Right hindlimb (tissue), 1 donor: ENCODE results near the gene TMEM89.

Experiments used
- DNase-seq: peaks from one replicate; pipeline ENCODE4 v3.0.0-alpha.2; 2018

TMEM89 gene

DNA sequence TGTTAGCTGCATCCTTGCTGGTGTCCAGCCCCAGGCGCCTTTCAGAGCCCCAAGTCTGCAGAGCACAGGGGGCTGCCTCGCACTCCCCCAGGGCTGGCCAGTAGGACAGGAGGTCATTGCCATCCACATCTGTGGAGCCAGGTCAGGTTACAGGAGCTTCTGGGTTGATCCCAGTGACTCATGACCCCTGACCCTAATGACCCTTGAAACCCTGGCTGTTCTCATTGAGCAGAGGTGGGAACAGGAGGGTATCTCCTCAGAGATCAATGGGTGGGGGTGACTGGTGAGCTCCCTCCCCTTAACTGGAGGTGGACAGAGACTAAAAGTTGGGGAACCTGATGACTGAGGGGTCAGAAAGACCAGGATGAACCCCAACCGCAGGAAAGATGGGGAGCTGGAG is 19.8 kb upstream of the TMEM89 start:
- no peak for DNase-seq

DNA sequence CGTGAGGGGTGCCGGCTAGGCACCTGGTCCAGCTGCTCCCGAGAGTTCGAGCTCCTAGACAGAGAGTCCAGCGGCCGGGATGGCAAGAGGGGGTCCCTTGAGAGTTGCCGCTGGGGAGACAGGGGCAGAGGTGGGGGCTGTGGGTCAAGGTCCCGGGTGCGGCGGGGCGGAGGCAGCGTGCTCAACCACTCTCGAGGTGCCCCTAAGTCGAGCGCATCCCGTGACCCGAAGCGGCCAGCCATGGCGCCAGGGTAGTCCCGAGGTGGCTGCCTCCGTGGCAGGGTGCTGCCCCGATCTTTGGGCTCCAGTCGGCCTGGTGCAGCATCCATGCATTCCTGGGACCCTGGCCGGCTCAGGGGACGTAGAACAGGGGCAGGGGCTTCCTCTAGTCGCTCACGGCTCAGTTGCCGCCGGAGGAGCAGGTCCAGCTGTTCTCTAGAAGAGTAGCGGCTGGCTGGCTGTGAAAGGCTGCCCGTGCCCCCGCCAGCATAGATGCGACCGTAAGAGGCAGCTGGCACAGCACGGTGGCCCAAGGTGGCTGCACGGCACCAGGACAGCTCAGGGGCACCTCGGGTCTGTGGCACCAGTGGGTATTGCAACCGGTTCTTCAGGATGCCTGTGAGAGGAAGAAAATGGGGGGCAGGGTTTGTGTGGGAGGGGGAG is 18.5 kb upstream of the TMEM89 start:
- DNase-seq, result no peak

- DNase-seq, result no peak
These were observed 15.7 kb upstream of the TMEM89 start for GRCh38 chr3:48637305-48637704.

DNA sequence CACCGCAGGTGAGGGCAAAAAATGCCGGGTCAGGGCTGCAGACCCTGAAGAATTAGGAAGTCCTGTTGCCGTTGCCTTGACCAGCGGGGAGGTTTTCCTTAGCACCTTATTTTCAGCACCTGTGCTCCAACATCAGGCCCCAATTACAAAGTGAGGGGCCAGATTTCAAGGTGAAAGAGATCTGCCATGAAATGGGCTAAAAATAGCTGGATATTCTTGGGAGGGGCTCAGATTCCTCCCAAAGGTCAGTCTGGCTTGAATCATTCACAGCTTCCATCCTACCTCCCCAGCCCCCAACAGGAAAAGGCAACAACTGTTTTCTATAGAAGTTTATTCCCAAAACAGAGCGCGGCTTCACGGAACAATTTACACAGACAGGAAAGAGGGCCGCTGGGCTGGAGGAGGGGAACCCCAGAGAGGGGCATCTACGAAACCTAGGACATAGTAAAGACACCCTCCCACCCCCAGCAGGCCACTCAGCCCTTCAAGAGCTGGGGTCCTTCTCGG is 14.6 kb upstream of the TMEM89 start:
- DNase-seq, result no peak

GRCh38 chr3:48635222-48636021 is 13.9 kb upstream of the TMEM89 start, which contains the start of gene SLC26A6:
Gene SLC26A6 (minus strand): TSS chr3:48635461. CDS start chr3:48635393, 68 bp downstream.
- peak; percentile 98 for DNase-seq

- DNase-seq, result peak; percentile 43
These were observed 13.2 kb upstream of the TMEM89 start for GRCh38 chr3:48634661-48635221.

- no peak for DNase-seq
These were observed 12.2 kb upstream of the TMEM89 start for GRCh38 chr3:48633743-48634142.

- no peak for DNase-seq
These were observed 11.7 kb upstream of the TMEM89 start for GRCh38 chr3:48633256-48633655.

DNA sequence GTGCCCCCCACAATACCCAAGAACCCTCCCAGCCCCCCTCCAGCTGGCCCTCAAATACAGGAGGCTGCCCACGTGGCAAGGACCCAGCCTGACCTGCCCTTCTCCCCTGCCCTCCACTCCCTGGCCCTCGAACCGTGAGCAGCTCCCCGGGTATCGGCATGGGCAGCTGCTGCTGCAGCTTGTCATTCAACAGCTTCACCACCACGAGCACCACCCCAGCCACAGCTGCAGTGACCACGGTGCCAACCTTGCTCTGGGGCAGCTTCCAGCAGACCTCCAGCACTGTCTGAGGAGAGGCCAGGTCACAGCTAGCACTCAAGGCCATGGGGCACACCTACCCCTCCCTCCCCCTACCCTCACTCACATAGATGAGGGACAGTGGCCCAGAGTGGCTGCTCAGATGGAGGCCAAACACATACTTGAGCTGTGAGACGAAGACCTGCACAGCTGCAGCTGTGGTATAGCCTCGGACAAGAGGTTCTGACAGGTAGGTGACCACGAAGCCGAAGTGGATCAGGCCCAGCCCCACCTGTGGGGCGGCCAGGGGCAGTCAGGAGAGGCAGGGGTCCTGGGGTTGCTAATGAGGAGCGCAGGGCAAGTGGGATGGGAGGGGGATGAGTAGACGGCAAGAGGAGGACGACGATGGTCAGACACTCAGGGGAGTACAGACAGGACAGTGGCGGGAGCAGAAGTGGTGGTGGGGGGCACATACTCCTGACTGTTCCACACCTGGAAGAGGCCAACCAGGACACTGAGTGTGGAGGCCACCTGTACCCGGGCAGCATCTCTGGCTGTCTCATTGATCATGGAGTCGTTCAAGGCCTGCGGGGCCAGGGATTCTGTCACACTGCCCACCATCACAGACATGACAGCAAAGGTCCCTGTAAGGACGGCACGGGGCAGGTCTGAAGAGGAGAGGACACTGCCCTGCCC is 10.2 kb upstream of the TMEM89 start:
- DNase-seq, result no peak

- no peak for DNase-seq
These were observed 9.3 kb upstream of the TMEM89 start for GRCh38 chr3:48630833-48631232.

GRCh38 chr3:48630407-48630806 is 8.8 kb upstream of the TMEM89 start:
- no peak for DNase-seq

GRCh38 chr3:48629894-48630293 is 8.3 kb upstream of the TMEM89 start:
- DNase-seq, result no peak

GRCh38 chr3:48628277-48629017 is 6.9 kb upstream of the TMEM89 start:
- no peak for DNase-seq

DNA sequence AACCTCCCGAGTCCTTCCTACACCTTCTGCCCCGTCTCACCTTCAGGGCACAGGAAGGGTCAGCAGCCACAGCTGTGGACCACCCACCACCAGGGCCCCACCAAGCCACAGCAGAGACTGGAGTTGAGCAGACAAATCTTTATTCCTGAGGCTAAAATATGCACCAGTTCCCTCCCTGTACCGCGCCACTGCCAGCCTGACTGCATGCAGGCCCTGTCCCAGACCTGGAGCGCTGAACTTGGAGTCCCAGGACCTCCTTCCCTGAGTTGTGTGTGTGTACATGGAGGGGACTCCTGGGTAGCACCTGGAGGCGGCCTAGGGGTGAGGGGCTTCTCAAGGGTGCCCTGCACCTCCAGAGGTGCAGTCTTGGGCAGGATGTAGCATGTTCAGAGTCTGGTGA is 4.0 kb upstream of the TMEM89 start:
- no peak for DNase-seq

DNA sequence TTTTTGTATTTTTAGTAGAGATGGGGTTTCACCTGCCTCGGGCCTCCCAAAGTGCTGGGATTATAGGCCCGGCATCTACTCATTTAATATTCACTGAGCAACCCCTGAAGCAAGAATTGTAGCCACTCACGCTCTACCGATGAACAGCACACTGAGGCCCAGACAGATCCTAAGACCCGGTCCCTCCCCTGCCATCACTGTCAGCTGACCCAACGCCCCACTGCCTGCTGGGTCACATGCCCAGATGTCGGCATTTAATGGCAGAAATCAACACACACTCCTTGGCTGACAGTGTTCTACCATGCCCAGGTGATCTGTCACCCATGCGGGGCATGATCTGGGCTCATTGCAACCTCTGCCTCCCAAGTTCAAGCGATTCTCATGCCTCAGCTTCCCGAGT is 3.2 kb upstream of the TMEM89 start:
- no peak for DNase-seq

DNA sequence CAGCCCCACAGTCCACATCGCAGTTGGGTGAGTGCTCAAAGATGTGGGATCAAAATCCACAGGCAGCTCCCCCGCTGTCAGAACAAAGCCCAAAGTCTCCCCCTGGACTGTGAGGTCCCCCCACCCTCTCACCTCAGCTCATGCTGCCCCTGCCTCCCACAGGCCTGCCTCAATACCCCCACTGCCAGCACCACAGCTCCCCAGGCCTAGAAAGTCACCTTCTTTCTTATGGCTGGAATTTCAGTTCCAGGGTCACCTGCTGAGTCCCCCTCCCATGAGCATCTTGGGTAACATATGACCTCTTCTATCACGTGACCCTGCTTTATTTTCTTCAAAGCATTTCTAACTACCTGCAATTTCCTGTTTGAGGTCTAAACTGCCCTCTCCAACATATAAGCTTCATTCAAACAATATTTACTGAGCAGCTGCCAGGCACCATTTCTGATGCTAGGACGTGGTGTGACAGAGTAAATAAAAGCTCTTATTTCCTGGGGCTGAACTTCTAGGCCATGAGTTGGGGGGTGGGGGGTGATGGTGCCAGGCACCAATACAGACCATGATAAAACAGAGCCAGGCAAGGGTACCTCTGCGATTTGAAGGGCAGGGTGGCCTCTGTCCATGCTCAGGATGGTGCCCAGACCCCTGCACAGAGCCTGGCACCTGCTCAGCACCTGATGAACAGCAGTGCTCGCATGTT is 2.4 kb upstream of the TMEM89 start:
- no peak for DNase-seq

DNA sequence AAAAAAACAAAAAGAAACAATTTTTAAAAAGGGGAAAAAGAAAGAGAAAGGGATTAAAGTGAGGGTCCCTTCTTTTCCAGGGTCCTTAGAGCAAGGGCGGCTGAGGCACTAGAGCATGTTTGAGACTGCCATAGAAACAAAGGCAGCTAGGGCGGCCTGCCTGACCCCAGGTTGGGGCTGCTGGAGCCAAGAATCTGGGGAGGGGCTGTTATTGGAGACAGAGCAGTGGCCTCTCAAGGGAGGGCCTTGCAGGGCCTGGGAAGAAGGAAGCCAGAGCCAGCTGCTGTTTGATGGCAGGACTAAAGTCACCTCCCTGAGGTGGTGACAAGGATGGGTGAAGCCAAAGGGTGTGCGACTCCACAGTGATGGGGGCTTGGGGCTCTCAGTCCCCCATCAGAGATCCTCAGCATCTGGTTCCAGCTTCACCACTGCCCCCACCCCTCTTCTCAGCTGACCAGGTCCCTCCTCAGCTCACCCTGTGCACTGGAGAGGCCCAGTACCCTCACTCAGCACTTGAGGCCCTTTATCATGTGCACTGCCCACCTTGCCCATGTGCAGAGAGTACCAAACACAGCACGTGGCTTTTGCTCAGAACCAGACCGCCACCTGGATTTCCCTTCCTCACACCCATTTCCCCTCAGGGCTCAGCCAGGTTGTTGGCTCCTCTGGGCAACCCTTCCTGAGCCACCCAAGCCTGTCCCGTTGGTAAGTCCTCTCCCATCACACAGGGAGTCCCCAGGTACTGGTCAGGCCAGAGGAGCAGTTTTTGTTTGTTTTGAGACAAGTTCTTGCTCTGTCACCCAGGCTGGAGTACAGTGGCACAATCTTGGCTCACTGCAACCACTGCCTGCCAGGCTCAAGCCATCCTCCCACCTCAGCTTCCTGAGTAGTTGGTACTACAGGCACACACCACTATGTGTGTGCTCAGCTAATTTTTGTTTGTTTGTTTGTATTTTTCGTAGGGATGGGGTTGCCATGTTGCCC is 1.7 kb downstream of the TMEM89 start:
- DNase-seq, result no peak

DNA sequence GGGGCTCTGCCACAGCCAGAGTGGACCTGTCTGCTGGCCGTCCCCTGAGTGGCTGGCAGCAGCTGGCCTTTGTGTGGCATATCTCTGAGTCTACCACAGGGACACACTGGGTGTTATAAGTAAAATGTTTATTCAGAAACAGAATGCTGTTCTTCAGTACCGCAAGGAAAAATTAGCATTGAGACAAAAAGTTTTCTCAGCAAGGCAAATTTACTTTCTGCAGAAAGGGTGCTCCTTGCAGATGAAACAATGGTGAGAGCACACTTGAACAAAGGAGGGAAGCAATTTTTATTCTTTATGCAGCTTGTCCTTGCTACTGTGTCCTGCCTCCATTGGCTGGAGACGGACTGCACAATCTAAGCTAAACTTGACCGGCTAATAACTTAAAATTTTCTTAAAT is 4.0 kb downstream of the TMEM89 start:
- DNase-seq, result no peak

DNA sequence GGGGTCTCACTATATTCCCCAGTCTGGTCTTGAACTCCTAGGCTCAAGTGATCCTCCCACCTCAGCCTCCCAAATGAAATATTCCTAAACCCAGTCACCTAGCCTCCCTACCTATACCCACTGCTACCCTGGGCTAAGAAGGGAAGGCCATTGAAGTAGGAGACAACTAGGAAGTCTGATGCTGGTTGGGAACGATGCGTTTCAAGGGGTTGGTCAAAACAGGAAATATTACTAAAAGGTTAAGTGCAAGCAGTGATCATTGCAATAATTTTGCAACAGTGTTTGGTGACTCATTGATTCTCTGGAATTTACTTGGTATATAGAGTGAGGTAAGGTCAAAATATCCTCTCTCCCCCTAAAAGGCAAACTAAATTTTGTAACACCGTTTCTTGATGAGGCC is 7.5 kb downstream of the TMEM89 start:
- DNase-seq, result no peak

- no peak for DNase-seq
These were observed 9.3 kb downstream of the TMEM89 start for GRCh38 chr3:48612309-48612708.
